DMS79 treated with DMSO at 0.1 percent for 48 hours (cell line): ENCODE results near the gene KCNF1.

Experiments used
- DNase-seq: peaks from one replicate; lab custom pipeline; 2025; lab: John Stamatoyannopoulos, UW

KCNF1 gene

DNA sequence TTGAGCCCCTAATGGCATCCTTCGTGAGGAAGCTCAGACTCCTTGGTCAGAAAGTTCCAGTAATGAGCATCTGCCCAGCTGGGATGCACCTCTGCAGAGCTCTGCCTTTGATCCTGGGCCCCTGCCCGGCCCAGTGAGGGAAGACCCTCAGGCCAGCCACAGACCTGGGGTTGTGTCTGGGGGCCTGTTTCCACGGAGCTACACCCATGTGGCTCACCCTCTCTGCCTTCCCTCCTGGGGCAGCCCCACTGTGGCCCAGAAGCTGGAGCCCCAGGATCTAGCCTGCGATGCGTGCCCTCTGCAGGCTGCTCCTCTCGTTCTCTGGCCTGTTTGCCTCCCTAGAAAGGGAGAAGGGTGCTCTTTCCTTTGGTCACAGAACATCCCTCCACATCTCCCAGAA is 9.8 kb downstream of the KCNF1 start:
- no peak for DNase-seq

DNA sequence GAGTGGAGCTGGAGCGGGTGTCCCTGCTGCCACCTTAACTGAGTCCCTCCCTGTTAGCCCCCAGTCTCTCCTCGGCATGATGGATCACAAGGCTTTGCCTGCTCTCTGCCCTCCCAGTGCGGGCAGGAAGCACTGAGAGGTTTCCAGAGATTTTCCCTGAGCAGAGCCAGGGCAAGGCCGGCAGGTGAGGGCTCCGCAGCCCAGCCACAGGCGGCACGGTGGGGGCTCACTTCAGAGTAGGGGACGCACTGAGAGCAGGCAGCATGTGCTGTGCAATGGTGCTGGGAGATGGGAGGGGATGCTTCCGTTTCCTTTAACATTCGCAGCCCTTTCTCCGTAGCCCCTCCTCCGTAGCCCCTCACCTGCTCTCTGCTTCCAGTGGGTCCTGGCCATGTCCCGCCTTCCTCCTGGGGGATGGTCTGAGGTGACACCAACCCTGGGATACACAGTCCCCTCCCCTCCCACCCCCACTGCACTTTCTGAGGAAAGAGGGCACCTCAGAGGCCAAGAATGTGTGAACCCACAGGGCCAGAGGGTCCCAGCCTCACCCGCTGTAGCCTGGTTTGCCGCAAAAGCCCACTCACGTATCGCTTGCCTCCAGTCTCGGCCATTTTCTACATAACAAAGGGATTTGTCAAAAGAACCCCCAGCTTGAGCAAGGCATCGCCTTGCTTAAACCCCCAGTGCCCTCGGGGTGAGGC is 10.7 kb downstream of the KCNF1 start:
- no peak for DNase-seq

DNA sequence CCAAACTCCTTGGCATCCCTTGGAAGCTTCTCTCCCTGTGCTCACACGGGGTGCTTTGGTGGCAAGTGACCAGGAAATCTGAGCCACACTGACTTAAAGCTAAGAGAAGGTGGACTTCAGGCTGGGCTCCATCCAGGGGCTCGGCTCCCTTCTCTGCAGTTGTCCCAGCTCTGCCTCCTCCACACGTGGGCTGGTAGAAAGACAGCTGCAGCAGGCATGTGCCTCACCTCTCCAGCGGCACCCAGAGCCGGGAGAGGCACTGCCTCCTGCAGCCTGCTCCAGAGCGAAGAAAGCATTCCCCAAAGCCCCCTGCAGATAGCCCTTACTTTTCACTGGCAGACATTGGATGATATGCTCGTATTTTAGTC is 11.3 kb downstream of the KCNF1 start:
- DNase-seq, result no peak

DNA sequence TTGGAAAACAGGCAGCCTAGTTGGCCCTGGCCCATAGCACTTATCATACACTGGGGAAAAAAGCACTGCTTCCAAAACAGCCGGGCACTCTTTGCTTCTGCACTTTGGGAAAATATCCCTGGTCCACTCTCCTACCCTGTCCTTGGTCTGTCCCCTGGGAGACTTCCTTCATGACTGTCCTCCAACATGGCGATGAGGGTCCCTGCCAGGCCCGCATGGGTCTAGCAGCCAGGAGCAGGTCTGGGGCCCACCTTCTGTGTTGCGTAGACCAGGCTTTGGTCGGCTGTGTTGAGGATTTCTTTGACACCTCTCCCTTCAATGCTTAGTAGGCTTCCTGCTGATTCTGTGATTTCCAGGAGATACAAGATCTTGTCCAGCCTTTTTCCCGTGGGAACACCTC is 12.2 kb downstream of the KCNF1 start:
- DNase-seq, result no peak

DNA sequence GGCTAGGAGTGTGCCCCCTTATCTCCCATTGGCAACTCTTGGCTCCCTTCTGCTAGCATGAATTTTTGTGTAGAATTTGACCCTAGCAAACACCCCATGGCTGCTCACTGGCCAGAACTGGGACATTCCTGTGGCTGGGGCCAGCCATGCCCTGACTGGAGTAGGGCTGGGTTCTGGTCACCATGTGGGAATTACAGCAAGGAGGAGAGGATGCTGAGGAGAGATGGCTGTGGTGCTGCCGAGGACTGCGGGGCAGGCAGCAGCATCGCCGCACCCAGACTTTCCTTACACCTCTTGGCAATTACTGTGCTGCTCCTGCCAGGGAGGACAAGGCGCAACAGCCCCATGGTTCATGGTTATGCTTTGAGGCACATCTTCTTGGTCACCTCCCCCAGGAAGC is 12.7 kb downstream of the KCNF1 start:
- no peak for DNase-seq

DNA sequence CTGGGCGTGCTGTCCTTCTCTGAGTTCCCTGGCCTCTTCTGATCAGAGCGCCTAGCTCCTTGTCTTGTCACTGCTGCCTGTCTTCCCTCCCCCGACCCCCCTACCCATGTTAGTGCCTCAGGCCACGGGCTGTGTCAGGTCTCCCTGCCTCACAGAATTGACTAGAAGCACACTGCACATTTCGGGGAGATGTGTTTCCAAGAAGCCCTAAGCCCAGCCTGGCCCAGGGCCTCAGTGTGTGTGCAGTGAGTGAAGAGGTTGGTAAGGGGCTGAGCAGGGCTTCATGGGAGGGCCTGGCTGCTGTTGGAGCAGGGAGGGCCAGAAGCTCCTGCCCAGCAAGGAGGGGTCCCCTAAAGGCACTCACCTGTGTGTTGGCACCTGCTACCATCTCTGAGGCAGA is 13.1 kb downstream of the KCNF1 start:
- DNase-seq, result no peak

DNA sequence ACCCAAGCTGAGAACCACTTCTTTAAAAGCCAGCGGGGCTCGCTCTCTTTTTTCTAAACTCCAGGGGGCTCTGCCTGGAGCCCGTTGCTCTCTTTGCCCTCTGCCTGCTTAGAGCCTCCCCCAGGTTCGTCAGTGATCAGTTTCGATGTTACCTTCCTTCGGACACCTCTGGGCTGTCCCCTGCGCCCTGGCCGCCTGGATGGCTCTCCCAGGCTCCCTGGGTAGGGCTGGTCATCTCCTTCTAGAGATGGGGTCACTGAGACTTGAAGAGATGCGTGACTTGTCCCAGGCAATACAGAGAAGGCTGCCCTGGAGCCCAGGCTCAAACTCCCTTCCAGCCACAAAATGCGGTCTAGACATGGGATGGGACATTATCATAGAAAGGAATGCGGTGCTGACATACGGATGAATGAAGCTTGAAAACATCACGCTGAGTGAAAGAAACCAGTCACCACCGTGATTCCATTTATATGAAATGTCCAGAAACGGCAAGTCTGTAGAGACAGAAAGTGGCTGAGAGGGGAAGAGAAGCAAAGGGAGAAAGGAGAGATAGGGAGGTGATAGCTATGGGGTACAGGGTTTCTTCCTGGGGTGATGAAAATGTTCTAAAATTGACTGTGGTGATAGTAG is 14.6 kb downstream of the KCNF1 start:
- DNase-seq, result no peak

DNA sequence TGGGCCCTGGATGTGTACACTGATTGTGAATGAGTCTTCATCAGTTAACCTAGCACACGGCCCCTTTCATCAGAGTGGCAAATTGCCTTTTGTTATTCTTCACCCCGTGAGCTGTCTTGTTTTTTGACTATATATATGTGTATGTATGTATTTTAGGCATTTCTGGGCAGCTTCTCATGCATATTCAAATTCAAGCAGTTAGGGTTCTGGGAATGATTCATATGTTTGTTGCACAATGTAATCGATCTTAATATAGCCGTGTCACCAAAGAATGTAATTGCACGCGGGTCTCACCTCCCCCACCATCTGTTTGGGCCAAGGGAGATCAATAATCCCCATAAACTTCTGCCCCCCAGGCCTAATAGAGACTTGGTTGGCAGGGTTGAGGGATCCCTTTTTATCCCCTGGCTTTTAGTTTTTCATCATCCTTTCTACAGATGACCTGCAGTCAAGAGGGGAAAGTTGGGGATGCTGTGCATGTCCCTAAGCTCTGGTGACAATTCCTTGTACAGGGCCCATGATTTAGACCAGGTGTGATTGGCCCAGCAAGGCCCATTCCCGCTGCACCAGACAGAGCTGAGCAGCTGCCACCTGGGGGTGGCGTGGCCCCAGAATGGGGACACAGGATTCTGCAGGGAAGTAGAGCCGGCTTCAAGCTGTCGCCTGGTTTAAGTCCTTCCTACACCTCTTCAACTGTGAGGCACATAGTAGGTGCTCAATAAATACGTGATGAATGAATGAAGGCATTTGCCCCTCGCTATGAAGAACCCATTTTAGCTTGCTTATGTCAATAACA is 19.2 kb downstream of the KCNF1 start:
- no peak for DNase-seq

DNA sequence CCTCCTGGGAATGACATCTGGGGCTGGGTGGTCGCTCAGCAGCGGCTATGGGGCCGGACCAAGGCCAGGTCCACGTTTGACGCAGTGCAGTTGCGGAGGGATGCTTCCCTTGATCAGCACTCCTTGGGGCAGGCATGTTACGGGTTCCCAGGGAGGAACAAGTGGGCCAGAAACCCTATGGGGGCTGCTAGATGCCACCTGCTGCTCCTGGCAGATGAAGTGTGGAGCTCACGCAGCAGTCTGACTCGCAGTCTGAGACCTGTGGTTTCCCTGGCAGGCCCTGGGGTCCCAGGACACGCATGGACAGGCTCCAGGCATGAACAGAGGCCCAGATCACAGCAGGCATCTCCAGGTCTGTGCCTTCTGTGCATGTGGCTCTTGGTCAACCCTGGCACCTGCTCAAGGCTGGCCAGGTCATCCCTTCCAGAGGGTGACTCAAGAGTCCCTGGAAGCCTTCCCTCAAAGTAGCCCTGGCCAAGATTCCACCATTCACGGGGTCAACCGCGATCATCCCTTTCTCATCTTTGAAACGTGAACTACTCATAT is 20.0 kb downstream of the KCNF1 start:
- DNase-seq, result no peak

DNA sequence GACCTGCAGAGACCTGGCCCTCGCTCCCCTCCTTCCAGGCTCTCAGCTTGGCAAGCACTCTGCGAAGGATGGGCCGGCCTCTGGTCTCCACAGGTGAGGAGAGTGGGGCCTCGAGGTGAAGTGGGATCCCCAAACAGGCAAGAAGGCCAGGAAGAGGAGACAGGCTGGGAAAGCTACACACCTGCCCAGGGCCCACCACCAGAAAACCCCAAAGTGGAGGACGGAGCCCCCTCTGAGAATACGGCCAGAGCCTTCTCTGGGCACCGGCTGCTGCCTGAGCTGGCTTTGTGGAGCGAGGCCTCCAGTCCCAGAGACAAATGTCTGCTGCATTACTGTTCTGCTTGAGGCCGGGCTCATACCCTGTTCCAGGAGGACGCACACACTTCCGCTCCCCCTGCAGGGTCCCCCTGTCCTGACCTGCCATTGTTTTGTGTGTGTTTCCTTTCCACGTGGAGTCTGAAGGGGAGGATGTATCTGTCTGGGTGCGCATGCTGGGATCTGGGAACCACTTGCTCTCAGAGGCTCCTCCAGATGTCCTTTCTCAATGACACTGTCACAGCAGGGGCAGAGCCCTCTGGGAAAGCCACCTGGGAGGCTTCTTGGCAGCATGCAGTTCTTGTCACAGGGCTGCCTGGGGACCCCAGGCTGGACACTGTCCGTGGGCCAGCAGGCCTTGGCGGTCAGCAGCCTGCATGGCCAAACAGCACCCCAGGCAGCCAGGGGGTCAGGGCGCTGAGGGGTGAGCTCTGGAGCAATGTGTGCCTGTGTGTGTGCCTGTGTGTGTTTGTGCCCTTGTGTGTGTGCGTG is 20.8 kb downstream of the KCNF1 start:
- DNase-seq, result no peak

DNA sequence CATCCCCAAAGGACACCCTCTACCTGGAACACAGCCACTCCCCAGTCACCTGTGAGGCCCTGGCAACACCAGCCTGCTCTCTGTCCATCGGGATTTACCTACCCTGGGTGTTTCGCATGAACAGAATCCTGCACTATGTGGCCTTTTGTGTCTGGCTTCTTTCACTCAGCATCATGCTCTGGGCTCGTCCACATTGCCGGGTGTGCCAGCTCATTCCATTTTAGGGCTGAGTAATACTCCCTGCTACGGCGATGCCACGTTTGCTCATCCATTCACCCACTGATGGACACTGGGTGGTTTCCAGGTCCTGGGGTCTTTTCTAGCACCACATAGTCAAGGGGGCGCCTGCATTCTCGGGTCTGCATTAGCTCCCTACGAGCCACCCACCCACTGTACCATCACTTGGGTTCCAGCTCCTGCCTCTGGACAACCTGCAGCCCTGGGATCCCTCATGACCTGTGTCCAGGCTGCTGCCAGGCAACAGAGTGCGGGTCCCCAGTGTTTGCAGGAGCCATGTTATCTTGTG is 22.0 kb downstream of the KCNF1 start:
- DNase-seq, result no peak

DNA sequence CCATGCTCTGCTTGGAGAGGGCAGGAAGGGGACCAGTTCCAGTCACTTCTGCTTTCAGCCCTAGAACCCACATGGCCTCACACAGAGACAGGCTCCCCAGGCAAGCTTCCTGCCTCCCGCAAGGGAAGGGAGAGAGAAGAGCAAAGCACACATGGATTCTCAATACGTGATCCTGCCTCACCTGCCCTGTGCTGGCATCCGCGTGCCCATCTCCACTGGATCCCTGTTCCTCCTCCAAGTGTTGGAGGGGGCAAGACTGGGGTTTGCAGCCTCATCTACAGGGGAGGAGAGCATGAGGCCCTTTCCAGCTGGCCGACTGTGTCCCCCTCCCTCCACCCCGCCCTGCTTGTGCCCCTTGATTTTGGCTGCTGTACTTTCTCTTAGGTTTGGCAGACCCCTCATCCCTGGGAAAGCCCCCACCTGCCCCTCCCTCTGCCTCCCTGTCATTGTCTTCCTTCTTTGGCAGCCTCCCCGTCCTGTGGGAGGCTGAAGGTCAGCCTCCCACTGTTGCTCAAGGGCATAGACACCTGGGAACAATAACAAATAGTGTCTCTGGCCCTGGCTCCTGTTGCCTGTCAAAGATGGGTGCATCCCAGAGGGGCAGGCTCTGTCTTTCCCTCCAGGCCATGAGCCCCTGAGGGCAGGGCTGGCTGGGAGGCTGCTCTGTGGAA is 22.7 kb downstream of the KCNF1 start:
- no peak for DNase-seq

DNA sequence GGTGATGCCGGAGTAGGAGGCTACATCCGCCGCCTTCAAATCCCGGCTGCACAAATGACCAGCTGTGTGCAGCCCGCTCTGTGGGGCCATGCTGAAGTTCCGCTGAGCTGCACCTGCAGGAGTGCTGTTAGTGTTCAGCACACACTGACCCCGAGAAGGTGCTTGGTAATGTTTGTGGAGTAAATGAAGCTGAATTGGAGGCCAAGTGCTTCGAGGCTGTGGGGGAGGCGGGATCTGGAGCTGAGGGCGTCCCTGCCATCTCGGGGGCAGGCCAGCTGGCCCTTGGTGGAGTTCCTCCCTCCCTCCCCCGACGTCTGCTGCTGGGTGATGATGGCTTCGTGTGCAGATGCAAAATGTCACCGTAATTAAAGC is 23.2 kb downstream of the KCNF1 start:
- DNase-seq, result no peak

DNA sequence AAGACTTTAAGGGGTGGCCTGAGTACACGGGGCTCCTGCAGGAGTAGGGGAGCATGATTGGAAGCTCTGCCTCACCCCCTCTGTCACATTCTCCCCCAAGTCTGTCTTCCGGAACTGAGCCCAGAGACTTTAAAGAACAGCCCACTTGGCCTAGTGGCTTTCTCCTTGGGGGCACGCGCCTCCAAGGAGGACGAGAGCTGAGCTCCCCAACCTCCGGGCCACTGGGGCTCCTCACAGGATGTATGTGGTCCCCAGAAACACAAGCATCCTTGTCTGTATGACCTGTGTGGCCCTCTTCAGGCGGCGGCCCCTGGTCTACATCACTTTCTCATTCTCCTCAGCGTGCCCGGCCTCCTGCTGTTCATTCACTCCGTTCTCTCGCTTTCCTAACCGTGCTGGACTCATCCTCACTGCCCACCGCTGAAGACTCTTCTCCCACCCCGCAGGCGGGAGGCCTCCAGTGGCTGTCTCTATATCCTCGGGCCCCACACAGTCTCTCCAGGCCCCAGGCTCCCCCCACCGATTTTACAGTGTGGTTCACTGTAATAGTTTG is 23.7 kb downstream of the KCNF1 start:
- DNase-seq, result no peak

DNA sequence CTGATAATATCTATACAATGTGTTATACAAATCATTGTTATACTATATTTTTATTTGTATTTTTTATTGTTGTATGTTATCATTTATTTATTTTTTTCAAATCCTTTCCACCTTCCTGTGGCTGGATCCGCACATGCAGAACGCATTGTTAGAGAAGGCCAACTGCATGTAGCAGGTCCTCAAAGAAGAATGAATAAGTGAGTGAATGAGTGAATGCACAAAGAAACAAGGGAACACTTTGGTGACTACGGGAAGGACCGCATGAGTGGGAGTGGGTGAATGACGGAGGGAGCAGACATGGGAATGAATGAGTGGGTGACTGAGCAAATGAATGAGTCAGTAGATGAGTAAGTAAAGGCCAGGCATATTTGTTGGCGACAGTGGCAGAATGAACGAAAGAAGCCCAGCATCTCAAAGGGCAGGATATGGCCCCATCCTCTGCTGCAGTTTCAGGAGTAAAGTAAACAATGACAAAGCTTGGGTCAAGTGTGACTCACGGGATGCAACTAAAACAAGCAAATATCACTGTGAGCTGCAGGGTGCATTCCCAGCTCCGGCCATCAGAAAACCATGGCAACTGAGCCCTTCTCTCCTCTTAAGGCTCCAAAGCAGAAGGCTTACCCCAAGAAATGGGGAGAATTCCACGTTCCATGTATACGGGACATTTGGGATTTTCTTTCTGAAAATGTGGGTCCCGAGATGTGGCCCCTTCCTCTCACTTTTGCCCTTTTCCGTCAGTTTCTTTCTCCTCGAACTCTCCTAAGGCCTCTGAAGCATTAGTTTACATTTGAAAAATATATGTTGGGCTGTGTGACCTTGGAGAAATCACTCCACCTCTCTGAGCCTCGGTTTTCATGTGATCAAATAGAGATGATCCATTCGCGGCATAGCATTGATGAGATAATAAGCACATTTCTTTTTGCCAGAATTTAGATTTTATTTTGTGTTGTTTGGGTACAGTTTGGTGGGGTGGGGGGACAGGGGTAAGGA is 24.5 kb downstream of the KCNF1 start:
- no peak for DNase-seq

DNA sequence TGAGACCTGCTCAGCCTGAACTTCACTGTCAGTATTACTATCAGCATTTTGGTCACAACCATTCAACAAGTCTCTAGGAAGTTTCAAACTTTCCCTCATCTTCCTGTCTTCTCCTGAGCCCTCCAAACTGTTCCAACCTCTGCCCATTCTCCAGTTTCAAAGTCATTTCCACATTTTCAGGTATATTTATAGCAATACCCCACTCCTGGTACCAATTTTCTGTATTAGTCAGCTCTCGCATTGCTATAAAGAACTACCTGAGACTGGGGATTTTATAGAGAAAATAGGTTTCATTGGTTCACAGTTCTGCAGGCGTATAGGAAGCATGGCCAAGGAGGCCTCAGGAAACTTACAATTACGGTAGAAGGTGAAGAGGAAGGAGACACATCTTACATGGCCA is 27.3 kb downstream of the KCNF1 start:
- no peak for DNase-seq

DNA sequence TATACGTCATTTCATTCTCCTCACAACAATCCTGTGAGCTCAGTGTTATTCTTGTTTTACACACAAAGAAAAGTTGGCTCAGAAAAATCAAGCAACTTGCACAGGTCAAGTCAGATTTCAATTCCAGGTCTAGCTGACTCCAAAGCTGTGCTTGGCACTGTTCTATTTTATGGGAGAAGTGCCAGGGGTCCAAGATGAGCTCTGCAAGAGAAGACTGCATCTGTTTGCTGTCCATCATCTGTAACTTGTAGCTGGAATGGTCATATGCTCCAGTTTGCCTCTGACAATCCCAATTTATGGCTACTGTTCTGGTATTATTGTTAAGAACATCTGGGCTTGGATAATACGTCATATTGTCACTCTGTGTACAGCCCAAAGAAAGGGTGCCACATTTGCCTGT is 28.9 kb downstream of the KCNF1 start:
- no peak for DNase-seq

DNA sequence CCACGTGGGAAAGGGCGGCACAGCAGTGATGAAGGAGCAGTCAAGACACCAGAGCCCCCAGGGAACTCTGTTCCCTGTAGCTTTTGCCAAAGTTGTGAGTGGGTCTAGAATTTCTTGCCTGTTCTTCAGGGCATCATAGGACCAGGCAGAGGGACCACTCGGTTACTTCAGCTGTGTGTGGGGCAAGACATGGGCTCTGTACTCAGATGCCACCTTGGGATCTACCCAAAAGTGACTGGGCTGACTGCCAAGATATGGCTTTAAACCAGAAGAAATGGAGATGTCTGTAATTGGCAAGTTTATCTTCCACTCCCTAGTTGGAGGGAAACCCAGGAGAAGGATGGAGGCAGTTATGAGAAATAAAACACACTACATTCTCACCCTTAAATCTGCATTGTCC is 29.6 kb downstream of the KCNF1 start:
- no peak for DNase-seq

DNA sequence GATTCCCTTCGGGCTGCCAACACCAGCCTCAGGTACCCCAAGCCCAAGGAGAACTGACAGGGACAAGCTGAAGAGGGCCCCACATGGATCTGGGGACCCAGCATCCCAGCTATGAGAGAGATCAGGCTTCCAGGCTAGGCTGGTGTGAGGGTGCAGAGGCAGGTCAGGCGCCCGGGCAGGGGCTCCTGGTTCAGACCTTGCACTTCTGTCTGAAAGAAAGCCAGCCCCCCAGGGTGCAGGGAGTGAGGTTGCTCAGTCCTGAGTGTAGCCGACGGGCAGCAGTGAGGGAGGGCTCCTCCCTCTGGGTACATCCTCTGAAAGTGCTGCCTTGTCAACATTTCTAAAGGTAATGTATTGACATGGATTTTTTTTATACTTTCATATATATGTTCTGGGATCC is 33.1 kb downstream of the KCNF1 start:
- no peak for DNase-seq

DNA sequence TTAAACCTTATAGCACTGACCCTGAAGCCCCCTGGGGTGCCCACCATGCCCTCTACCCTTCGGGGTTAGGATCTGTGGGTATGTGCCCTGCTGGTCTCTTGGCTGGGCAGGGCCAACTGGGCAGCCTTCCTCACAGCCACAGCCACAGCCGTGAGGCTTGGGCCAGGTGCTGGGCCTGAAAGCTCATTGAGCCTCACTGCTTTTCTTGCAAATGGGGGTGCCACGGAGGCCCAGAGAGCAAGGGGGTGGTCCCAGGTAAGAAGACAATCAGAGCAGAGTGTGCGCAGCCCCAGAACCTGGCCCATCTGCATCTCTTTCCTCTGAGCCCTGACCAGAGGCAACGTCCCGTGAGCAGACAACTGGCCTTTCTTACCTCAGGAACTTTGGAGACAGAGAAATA is 34.7 kb downstream of the KCNF1 start:
- no peak for DNase-seq
